ENCODE measurements around the gene PRAMEF14.
"Not testable (repeated sequence)": the region's sequence is repeated elsewhere in the genome, so short reads cannot be mapped to it uniquely, and the experiment has no call there.

PRAMEF14 gene

GRCh38 chr1:13354475-13354874, 7.5 kb upstream of the PRAMEF14 start:
- not testable (repeated sequence) for H3K27ac ChIP-seq (ENCODE audit: low read depth, low read length); H3K9ac ChIP-seq (ENCODE audit: low read length); H3K27me3 ChIP-seq (ENCODE audit: control insufficient read depth, insufficient read depth, low read length); H3K4me1 ChIP-seq (ENCODE audit: control insufficient read depth, insufficient read depth, low read length); H3K36me3 ChIP-seq (ENCODE audit: control insufficient read depth, insufficient read depth, low read length); H3K9me3 ChIP-seq (ENCODE audit: control insufficient read depth, insufficient read depth, low read depth, low read length); H3K4me3 ChIP-seq (ENCODE audit: low read depth, low read length)

GRCh38 chr1:13353476-13353875, 6.5 kb upstream of the PRAMEF14 start:
- H3K9me3 ChIP-seq (ENCODE audit: control insufficient read depth, insufficient read depth, low read depth, low read length); H3K27me3 ChIP-seq (ENCODE audit: control insufficient read depth, insufficient read depth, low read length); H3K27ac ChIP-seq (ENCODE audit: low read depth, low read length); H3K36me3 ChIP-seq (ENCODE audit: control insufficient read depth, insufficient read depth, low read length); H3K4me1 ChIP-seq (ENCODE audit: control insufficient read depth, insufficient read depth, low read length); H3K9ac ChIP-seq (ENCODE audit: low read length); H3K4me3 ChIP-seq (ENCODE audit: low read depth, low read length): not testable (repeated sequence)

- not testable (repeated sequence) for H3K27me3 ChIP-seq (ENCODE audit: control insufficient read depth, insufficient read depth, low read length); H3K36me3 ChIP-seq (ENCODE audit: control insufficient read depth, insufficient read depth, low read length); H3K9me3 ChIP-seq (ENCODE audit: control insufficient read depth, insufficient read depth, low read depth, low read length); H3K4me1 ChIP-seq (ENCODE audit: control insufficient read depth, insufficient read depth, low read length); H3K4me3 ChIP-seq (ENCODE audit: low read depth, low read length); H3K27ac ChIP-seq (ENCODE audit: low read depth, low read length); H3K9ac ChIP-seq (ENCODE audit: low read length)
These were observed 4.4 kb downstream of the PRAMEF14 start for GRCh38 chr1:13342496-13342895.

GRCh38 chr1:13315281-13315680, 31.7 kb downstream of the PRAMEF14 start, which contains the start of gene PRAMEF15:
PRAMEF15 (plus strand) TSS chr1:13315581; CDS start chr1:13318408, 2,827 bp downstream.
- not testable (repeated sequence) for H3K27ac ChIP-seq (ENCODE audit: low read depth, low read length); H3K27me3 ChIP-seq (ENCODE audit: control insufficient read depth, insufficient read depth, low read length); H3K36me3 ChIP-seq (ENCODE audit: control insufficient read depth, insufficient read depth, low read length); H3K9me3 ChIP-seq (ENCODE audit: control insufficient read depth, insufficient read depth, low read depth, low read length); H3K9ac ChIP-seq (ENCODE audit: low read length); H3K4me1 ChIP-seq (ENCODE audit: control insufficient read depth, insufficient read depth, low read length); H3K4me3 ChIP-seq (ENCODE audit: low read depth, low read length)

- not testable (repeated sequence) for H3K9ac ChIP-seq (ENCODE audit: low read length); H3K4me3 ChIP-seq (ENCODE audit: low read depth, low read length); H3K27ac ChIP-seq (ENCODE audit: low read depth, low read length); H3K27me3 ChIP-seq (ENCODE audit: control insufficient read depth, insufficient read depth, low read length); H3K36me3 ChIP-seq (ENCODE audit: control insufficient read depth, insufficient read depth, low read length); H3K9me3 ChIP-seq (ENCODE audit: control insufficient read depth, insufficient read depth, low read depth, low read length); H3K4me1 ChIP-seq (ENCODE audit: control insufficient read depth, insufficient read depth, low read length)
These were observed 43.7 kb downstream of the PRAMEF14 start, which contains the start of gene PRAMEF33 for GRCh38 chr1:13303239-13303638. PRAMEF33 (plus strand) TSS chr1:13303539; CDS start chr1:13305955, 2,416 bp downstream.

- not testable (repeated sequence) for H3K4me3 ChIP-seq (ENCODE audit: low read depth, low read length); H3K36me3 ChIP-seq (ENCODE audit: control insufficient read depth, insufficient read depth, low read length); H3K4me1 ChIP-seq (ENCODE audit: control insufficient read depth, insufficient read depth, low read length); H3K9me3 ChIP-seq (ENCODE audit: control insufficient read depth, insufficient read depth, low read depth, low read length); H3K27ac ChIP-seq (ENCODE audit: low read depth, low read length); H3K9ac ChIP-seq (ENCODE audit: low read length); H3K27me3 ChIP-seq (ENCODE audit: control insufficient read depth, insufficient read depth, low read length)
These were observed 44.7 kb downstream of the PRAMEF14 start for GRCh38 chr1:13302197-13302596.

- H3K9ac ChIP-seq (ENCODE audit: low read length); H3K27ac ChIP-seq (ENCODE audit: low read depth, low read length); H3K9me3 ChIP-seq (ENCODE audit: control insufficient read depth, insufficient read depth, low read depth, low read length); H3K4me1 ChIP-seq (ENCODE audit: control insufficient read depth, insufficient read depth, low read length); H3K36me3 ChIP-seq (ENCODE audit: control insufficient read depth, insufficient read depth, low read length); H3K4me3 ChIP-seq (ENCODE audit: low read depth, low read length); H3K27me3 ChIP-seq (ENCODE audit: control insufficient read depth, insufficient read depth, low read length): not testable (repeated sequence)
These were observed 48.2 kb downstream of the PRAMEF14 start for GRCh38 chr1:13298699-13299098.

GRCh38 chr1:13297216-13297931, 49.6 kb downstream of the PRAMEF14 start:
- not testable (repeated sequence) for H3K4me3 ChIP-seq (ENCODE audit: low read depth, low read length); H3K36me3 ChIP-seq (ENCODE audit: control insufficient read depth, insufficient read depth, low read length); H3K9ac ChIP-seq (ENCODE audit: low read length); H3K9me3 ChIP-seq (ENCODE audit: control insufficient read depth, insufficient read depth, low read depth, low read length); H3K27ac ChIP-seq (ENCODE audit: low read depth, low read length); H3K4me1 ChIP-seq (ENCODE audit: control insufficient read depth, insufficient read depth, low read length); H3K27me3 ChIP-seq (ENCODE audit: control insufficient read depth, insufficient read depth, low read length)
